OCI-LY3 (cell line): ENCODE measurements around the gene SOAT2.

Experiments
- H2AFZ ChIP-seq: fragments of 200-600, 300-600 bp; shearing (Covaris generic); 2 replicates; pipeline ENCODE4 v1.6.0; 2014; ENCODE audit warnings: antibody characterized with exemption, low read depth, low read length
- H3K27ac ChIP-seq: fragments of 200-600, 300-600 bp; sonication (generic); 2 replicates; pipeline ENCODE4 v1.5.1; 2014; ENCODE audit warnings: mild to moderate bottlenecking, low read length, moderate library complexity, mixed read lengths
- H3K27me3 ChIP-seq: fragments of 200-600, 300-600 bp; sonication (generic); 2 replicates; pipeline ENCODE4 v1.6.1; 2014; ENCODE audit warnings: low read depth, low read length, mixed read lengths
- H3K36me3 ChIP-seq: fragments of 200-600, 300-600 bp; sonication (generic); replicated peaks from 2 replicates; pipeline ENCODE3; 2014; ENCODE audit warnings: low read depth, low read length, mixed read lengths
- H3K4me1 ChIP-seq: fragments of 300-600, 200-600 bp; sonication (generic); 2 replicates; pipeline ENCODE4 v1.6.1; 2014; ENCODE audit warnings: low read length, mixed read lengths
- H3K4me2 ChIP-seq: fragments of 200-600, 300-600 bp; sonication (generic); 2 replicates; pipeline ENCODE4 v1.6.1; 2014; ENCODE audit warnings: low read length, mixed read lengths
- H3K4me3 ChIP-seq: fragments of 300-600, 200-600 bp; sonication (generic); 2 replicates; pipeline ENCODE4 v1.5.1; 2014; ENCODE audit warnings: antibody characterized with exemption, mild to moderate bottlenecking, low read length, moderate library complexity
- H3K79me2 ChIP-seq: fragments of 300-600, 200-600 bp; shearing (Covaris generic); 2 replicates; pipeline ENCODE4 v1.6.1; 2014; ENCODE audit warnings: mild to moderate bottlenecking, low read length, mixed read lengths
- H3K9ac ChIP-seq: fragments of 300-600, 200-600 bp; shearing (Covaris generic); 2 replicates; pipeline ENCODE4 v1.6.0; 2014; ENCODE audit warnings: mild to moderate bottlenecking, low read length, moderate library complexity
- H3K9me3 ChIP-seq: fragments of 200-600, 300-600 bp; shearing (Covaris generic); 2 replicates; pipeline ENCODE4 v1.6.1; 2014; ENCODE audit warnings: low read length, mixed read lengths; ENCODE audit not compliant: insufficient read depth
- H4K20me1 ChIP-seq: fragments of 200-600, 300-600 bp; sonication (generic); 2 replicates; pipeline ENCODE4 v1.6.1; 2016; ENCODE audit warnings: low read length, mixed read lengths; ENCODE audit not compliant: insufficient read depth
- EZH2phosphoT487 ChIP-seq: fragments of 200-600 bp; shearing (Covaris generic); IDR thresholded peaks from 2 replicates; pipeline ENCODE4 v1.6.1; 2018; ENCODE audit warnings: antibody characterized with exemption, mixed run types, low read depth
- TF ChIP-seq, protein P1 (sequence below): fragments of 200-600, 300-600 bp; sonication (generic); IDR thresholded peaks from 2 replicates; pipeline ENCODE4 v1.5.1; 2014; ENCODE audit warnings: antibody characterized with exemption, low read length, low read depth

SOAT2 gene

GRCh38 chr12:53086361-53086760, 16.9 kb upstream of the SOAT2 start:
- Histone ChIP-seq H3K4me2 (no peak overlapping the region), H3K27ac (no peak overlapping the region), H3K9ac (no peak overlapping the region), H3K79me2 (no peaks in the 10 kb centered on the region), H2AFZ (no peak overlapping the region), H3K36me3 (no peaks in the 10 kb centered on the region), H3K27me3 (peaks cover 22% of the 10 kb centered on the region; the same call in 1 of the 2 replicates), H3K4me3 (no peak overlapping the region), H3K9me3 (no peaks in the 10 kb centered on the region), H3K4me1 (no peaks in the 10 kb centered on the region), H4K20me1 (no peaks in the 10 kb centered on the region)
- TF ChIP-seq, protein P1, sequence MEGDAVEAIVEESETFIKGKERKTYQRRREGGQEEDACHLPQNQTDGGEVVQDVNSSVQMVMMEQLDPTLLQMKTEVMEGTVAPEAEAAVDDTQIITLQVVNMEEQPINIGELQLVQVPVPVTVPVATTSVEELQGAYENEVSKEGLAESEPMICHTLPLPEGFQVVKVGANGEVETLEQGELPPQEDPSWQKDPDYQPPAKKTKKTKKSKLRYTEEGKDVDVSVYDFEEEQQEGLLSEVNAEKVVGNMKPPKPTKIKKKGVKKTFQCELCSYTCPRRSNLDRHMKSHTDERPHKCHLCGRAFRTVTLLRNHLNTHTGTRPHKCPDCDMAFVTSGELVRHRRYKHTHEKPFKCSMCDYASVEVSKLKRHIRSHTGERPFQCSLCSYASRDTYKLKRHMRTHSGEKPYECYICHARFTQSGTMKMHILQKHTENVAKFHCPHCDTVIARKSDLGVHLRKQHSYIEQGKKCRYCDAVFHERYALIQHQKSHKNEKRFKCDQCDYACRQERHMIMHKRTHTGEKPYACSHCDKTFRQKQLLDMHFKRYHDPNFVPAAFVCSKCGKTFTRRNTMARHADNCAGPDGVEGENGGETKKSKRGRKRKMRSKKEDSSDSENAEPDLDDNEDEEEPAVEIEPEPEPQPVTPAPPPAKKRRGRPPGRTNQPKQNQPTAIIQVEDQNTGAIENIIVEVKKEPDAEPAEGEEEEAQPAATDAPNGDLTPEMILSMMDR: no peak
- no peak for TF ChIP-seq EZH2phosphoT487

DNA sequence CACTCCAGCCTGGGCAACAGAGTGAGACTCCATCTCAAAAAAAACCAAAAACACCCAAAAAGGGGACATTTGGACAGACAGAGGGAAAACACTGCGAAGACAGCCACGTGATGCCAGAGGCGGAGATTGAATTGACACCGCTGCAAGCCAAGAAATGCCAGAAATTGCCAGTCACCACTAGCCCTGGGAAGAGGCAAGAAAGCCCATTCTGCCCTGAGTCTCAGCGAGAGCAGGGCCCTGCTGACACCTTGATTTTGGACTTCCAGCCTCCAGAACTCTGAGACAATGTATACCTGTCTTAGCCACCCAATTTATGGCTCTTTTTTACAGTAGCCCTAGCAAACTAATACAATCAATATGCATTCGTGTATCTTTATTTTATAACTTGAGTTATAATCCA, 13.2 kb upstream of the SOAT2 start:
- H3K4me3 ChIP-seq: no peak overlapping the region
- H3K4me2 ChIP-seq: no peak overlapping the region
- no peaks in the 10 kb centered on the region for H3K4me1 ChIP-seq
- H3K9me3 ChIP-seq: no peaks in the 10 kb centered on the region
- no peak overlapping the region for H3K27ac ChIP-seq
- H3K36me3 ChIP-seq: no peaks in the 10 kb centered on the region
- H3K9ac ChIP-seq: no peak overlapping the region
- no peak overlapping the region for H2AFZ ChIP-seq
- peaks cover 22% of the 10 kb centered on the region; the same call in 1 of the 2 replicates for H3K27me3 ChIP-seq
- no peaks in the 10 kb centered on the region for H3K79me2 ChIP-seq
- H4K20me1 ChIP-seq: no peaks in the 10 kb centered on the region
- TF ChIP-seq, protein P1: no peak
- TF ChIP-seq EZH2phosphoT487: no peak

GRCh38 chr12:53090554-53090953, 12.7 kb upstream of the SOAT2 start:
- H3K79me2 ChIP-seq: no peaks in the 10 kb centered on the region
- H3K4me3 ChIP-seq: no peak overlapping the region
- H3K4me1 ChIP-seq: no peaks in the 10 kb centered on the region
- H4K20me1 ChIP-seq: no peaks in the 10 kb centered on the region
- H3K27me3 ChIP-seq: peaks cover 21% of the 10 kb centered on the region; the same call in 1 of the 2 replicates
- no peaks in the 10 kb centered on the region for H3K36me3 ChIP-seq
- H3K27ac ChIP-seq: no peak overlapping the region
- H2AFZ ChIP-seq: no peak overlapping the region
- TF ChIP-seq EZH2phosphoT487: no peak
- TF ChIP-seq, protein P1: no peak
- H3K9me3 ChIP-seq: no peaks in the 10 kb centered on the region
- H3K9ac ChIP-seq: no peak overlapping the region
- H3K4me2 ChIP-seq: no peak overlapping the region

GRCh38 chr12:53091756-53092155, 11.5 kb upstream of the SOAT2 start:
- no peak overlapping the region for H2AFZ ChIP-seq

More at GRCh38 chr12:53091756-53092155, 11.5 kb upstream of the SOAT2 start:
- H3K36me3 ChIP-seq: no peaks in the 10 kb centered on the region
- peaks cover 18% of the 10 kb centered on the region for H3K27me3 ChIP-seq
- no peak overlapping the region for H3K9ac ChIP-seq
- TF ChIP-seq, protein P1: no peak
- TF ChIP-seq EZH2phosphoT487: no peak
- no peak overlapping the region for H3K27ac ChIP-seq
- H3K79me2 ChIP-seq: no peaks in the 10 kb centered on the region
- no peak overlapping the region for H3K4me2 ChIP-seq
- no peaks in the 10 kb centered on the region for H3K4me1 ChIP-seq
- no peak overlapping the region for H3K4me3 ChIP-seq
- H3K9me3 ChIP-seq: no peaks in the 10 kb centered on the region
- no peaks in the 10 kb centered on the region for H4K20me1 ChIP-seq
